ENCODE measurements around the gene DNAJC7.
A peak's percentile ranks its signal among the peaks of the same experiment; 100 is the strongest.

The DNAJC7 gene

GRCh38 chr17:41973408-41973811 lies 43.8 kb downstream of the DNAJC7 start:
- DNase-seq = no peak

GRCh38 chr17:41972571-41973407 lies 44.5 kb downstream of the DNAJC7 start:
- no peak for DNase-seq

GRCh38 chr17:41971721-41972523 lies 45.3 kb downstream of the DNAJC7 start:
- DNase-seq = no peak

GRCh38 chr17:41970901-41971331 lies 46.3 kb downstream of the DNAJC7 start:
- DNase-seq = no peak

- DNase-seq = no peak
These were observed 48.6 kb downstream of the DNAJC7 start for GRCh38 chr17:41968676-41969075.

- DNase-seq = no peak
These were observed 49.2 kb downstream of the DNAJC7 start for GRCh38 chr17:41967921-41968578.

- no peak for DNase-seq
These were observed 49.9 kb downstream of the DNAJC7 start for GRCh38 chr17:41967141-41967920.

- DNase-seq = peak; percentile 74 to 89
These were observed 50.6 kb downstream of the DNAJC7 start, which contains the start of gene CNP for GRCh38 chr17:41966463-41967140. CNP (plus strand) TSS chr17:41966795; CDS start chr17:41966885, 90 bp downstream.

- DNase-seq = peak; percentile 57 to 60
These were observed 51.4 kb downstream of the DNAJC7 start for GRCh38 chr17:41965694-41966462.

- peak; percentile 52 to 58 for DNase-seq
These were observed 54.3 kb downstream of the DNAJC7 start for GRCh38 chr17:41962768-41963434.

- DNase-seq = no peak
These were observed 55.1 kb downstream of the DNAJC7 start for GRCh38 chr17:41962111-41962510.

GRCh38 chr17:41959336-41960095 lies 57.7 kb downstream of the DNAJC7 start:
- DNase-seq = no peak

GRCh38 chr17:41959030-41959335 lies 58.3 kb downstream of the DNAJC7 start:
- DNase-seq = no peak

- DNase-seq = no peak
These were observed 59.3 kb downstream of the DNAJC7 start for GRCh38 chr17:41957869-41958439.

GRCh38 chr17:41957031-41957868 lies 60.0 kb downstream of the DNAJC7 start:
- no peak for DNase-seq

- no peak for DNase-seq
These were observed 60.7 kb downstream of the DNAJC7 start for GRCh38 chr17:41956522-41956921.

GRCh38 chr17:41948762-41949460 lies 68.3 kb downstream of the DNAJC7 start:
- DNase-seq = no peak

- DNase-seq = no peak
These were observed 72.3 kb downstream of the DNAJC7 start for GRCh38 chr17:41944943-41945342.

All from NCI-H1930 (cell line).